ENCODE measurements around the gene ANKRD49.

The ANKRD49 gene

GRCh38 chr11:94511932-94512781 lies 18.4 kb downstream of the ANKRD49 start, which contains the start of gene C11orf97:
Gene C11orf97, plus strand, starts transcription at chr11:94512461. Its CDS starts 68 bp downstream, at chr11:94512529.
- Histone ChIP-seq H3K4me3 (ENCODE audit: low read length) (peak within 1 kb of the TSS; percentile 56), H3K27ac (ENCODE audit: low read length) (no peak within 1 kb of the TSS), H3K4me1 (ENCODE audit: insufficient read depth, low read length) (no peaks in the 10 kb centered on the region), H3K9me3 (ENCODE audit: insufficient read depth, low read depth, low read length) (no peaks in the 10 kb centered on the region), H3K27me3 (ENCODE audit: insufficient read depth, low read length) (peaks cover 33% of the 10 kb centered on the region), H3K36me3 (ENCODE audit: insufficient read depth, low read depth, low read length) (no peaks in the 10 kb centered on the region), H3K9ac (ENCODE audit: low read depth, low read length) (no peak within 1 kb of the TSS)

GRCh38 chr11:94513091-94513490 lies 19.3 kb downstream of the ANKRD49 start:
- peaks cover 33% of the 10 kb centered on the region for H3K27me3 ChIP-seq (ENCODE audit: insufficient read depth, low read length)
- no peaks in the 10 kb centered on the region for H3K4me1 ChIP-seq (ENCODE audit: insufficient read depth, low read length)
- H3K36me3 ChIP-seq (ENCODE audit: insufficient read depth, low read depth, low read length): no peaks in the 10 kb centered on the region
- no peaks in the 10 kb centered on the region for H3K9me3 ChIP-seq (ENCODE audit: insufficient read depth, low read depth, low read length)
- no peak overlapping the region for H3K9ac ChIP-seq (ENCODE audit: low read depth, low read length)
- H3K27ac ChIP-seq (ENCODE audit: low read length): no peak overlapping the region
- peak overlapping the region; percentile 56; the same call in 1 of the 2 replicates for H3K4me3 ChIP-seq (ENCODE audit: low read length)

DNA sequence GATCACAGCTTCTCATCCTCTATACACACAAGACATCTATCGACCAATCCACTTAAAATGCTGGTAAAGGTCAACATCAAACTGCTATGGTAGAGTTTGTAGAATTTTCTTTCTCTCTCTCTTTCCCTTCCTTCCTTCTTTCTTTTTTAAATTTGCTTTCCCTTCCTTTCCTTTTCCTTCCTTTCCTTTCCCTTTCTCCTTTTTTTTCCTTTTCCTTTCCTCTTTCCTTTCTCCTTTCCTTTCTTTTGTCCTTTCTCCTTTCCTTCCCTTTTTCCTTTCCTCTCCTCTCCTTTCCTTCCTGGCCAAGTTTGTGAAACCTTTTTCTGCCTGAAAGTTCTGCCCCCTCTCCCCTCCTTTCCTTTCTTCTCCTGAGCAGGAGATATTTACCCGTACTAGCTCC lies 21.6 kb downstream of the ANKRD49 start:
- H3K4me1 ChIP-seq (ENCODE audit: insufficient read depth, low read length): no peaks in the 10 kb centered on the region
- H3K36me3 ChIP-seq (ENCODE audit: insufficient read depth, low read depth, low read length): no peaks in the 10 kb centered on the region
- H3K27ac ChIP-seq (ENCODE audit: low read length): no peak overlapping the region
- H3K9ac ChIP-seq (ENCODE audit: low read depth, low read length): no peak overlapping the region
- peaks cover 33% of the 10 kb centered on the region for H3K27me3 ChIP-seq (ENCODE audit: insufficient read depth, low read length)
- H3K9me3 ChIP-seq (ENCODE audit: insufficient read depth, low read depth, low read length): no peaks in the 10 kb centered on the region
- no peak overlapping the region for H3K4me3 ChIP-seq (ENCODE audit: low read length)

- no peak overlapping the region for H3K4me3 ChIP-seq (ENCODE audit: low read length)
- peaks cover 26% of the 10 kb centered on the region for H3K27me3 ChIP-seq (ENCODE audit: insufficient read depth, low read length)
- H3K9me3 ChIP-seq (ENCODE audit: insufficient read depth, low read depth, low read length): no peaks in the 10 kb centered on the region
- H3K36me3 ChIP-seq (ENCODE audit: insufficient read depth, low read depth, low read length): no peaks in the 10 kb centered on the region
- no peak overlapping the region for H3K27ac ChIP-seq (ENCODE audit: low read length)
- no peaks in the 10 kb centered on the region for H3K4me1 ChIP-seq (ENCODE audit: insufficient read depth, low read length)
- H3K9ac ChIP-seq (ENCODE audit: low read depth, low read length): no peak overlapping the region
These were observed 22.9 kb downstream of the ANKRD49 start for GRCh38 chr11:94516725-94517124.

GRCh38 chr11:94518300-94518699 lies 24.5 kb downstream of the ANKRD49 start:
- H3K9me3 ChIP-seq (ENCODE audit: insufficient read depth, low read depth, low read length): no peaks in the 10 kb centered on the region
- H3K4me3 ChIP-seq (ENCODE audit: low read length): no peak overlapping the region
- H3K27ac ChIP-seq (ENCODE audit: low read length): no peak overlapping the region
- no peaks in the 10 kb centered on the region for H3K4me1 ChIP-seq (ENCODE audit: insufficient read depth, low read length)
- H3K27me3 ChIP-seq (ENCODE audit: insufficient read depth, low read length): peaks cover 11% of the 10 kb centered on the region
- H3K36me3 ChIP-seq (ENCODE audit: insufficient read depth, low read depth, low read length): no peaks in the 10 kb centered on the region
- H3K9ac ChIP-seq (ENCODE audit: low read depth, low read length): no peak overlapping the region

- Histone ChIP-seq H3K27me3 (ENCODE audit: insufficient read depth, low read length) (no peaks in the 10 kb centered on the region; the same call in 1 of the 2 replicates), H3K9ac (ENCODE audit: low read depth, low read length) (no peak overlapping the region), H3K27ac (ENCODE audit: low read length) (no peak overlapping the region), H3K9me3 (ENCODE audit: insufficient read depth, low read depth, low read length) (no peaks in the 10 kb centered on the region), H3K4me3 (ENCODE audit: low read length) (no peak overlapping the region), H3K36me3 (ENCODE audit: insufficient read depth, low read depth, low read length) (no peaks in the 10 kb centered on the region), H3K4me1 (ENCODE audit: insufficient read depth, low read length) (no peaks in the 10 kb centered on the region)
These were observed 25.8 kb downstream of the ANKRD49 start for GRCh38 chr11:94519478-94520084.

GRCh38 chr11:94521684-94522083 lies 27.9 kb downstream of the ANKRD49 start:
- Histone ChIP-seq H3K4me3 (ENCODE audit: low read length) (no peak overlapping the region), H3K9me3 (ENCODE audit: insufficient read depth, low read depth, low read length) (no peaks in the 10 kb centered on the region), H3K4me1 (ENCODE audit: insufficient read depth, low read length) (no peaks in the 10 kb centered on the region), H3K27ac (ENCODE audit: low read length) (no peak overlapping the region), H3K27me3 (ENCODE audit: insufficient read depth, low read length) (no peaks in the 10 kb centered on the region), H3K9ac (ENCODE audit: low read depth, low read length) (no peak overlapping the region), H3K36me3 (ENCODE audit: insufficient read depth, low read depth, low read length) (no peaks in the 10 kb centered on the region)

- no peak overlapping the region for H3K27ac ChIP-seq (ENCODE audit: low read length)
- H3K36me3 ChIP-seq (ENCODE audit: insufficient read depth, low read depth, low read length): no peaks in the 10 kb centered on the region
- H3K4me1 ChIP-seq (ENCODE audit: insufficient read depth, low read length): no peaks in the 10 kb centered on the region
- H3K9ac ChIP-seq (ENCODE audit: low read depth, low read length): no peak overlapping the region
- no peak overlapping the region for H3K4me3 ChIP-seq (ENCODE audit: low read length)
- no peaks in the 10 kb centered on the region for H3K9me3 ChIP-seq (ENCODE audit: insufficient read depth, low read depth, low read length)
- H3K27me3 ChIP-seq (ENCODE audit: insufficient read depth, low read length): no peaks in the 10 kb centered on the region
These were observed 30.6 kb downstream of the ANKRD49 start for GRCh38 chr11:94524341-94524740.

GRCh38 chr11:94525546-94526324 lies 32.0 kb downstream of the ANKRD49 start:
- Histone ChIP-seq H3K4me1 (ENCODE audit: insufficient read depth, low read length) (no peaks in the 10 kb centered on the region), H3K4me3 (ENCODE audit: low read length) (no peak overlapping the region), H3K27me3 (ENCODE audit: insufficient read depth, low read length) (no peaks in the 10 kb centered on the region), H3K27ac (ENCODE audit: low read length) (no peak overlapping the region), H3K9ac (ENCODE audit: low read depth, low read length) (no peak overlapping the region), H3K9me3 (ENCODE audit: insufficient read depth, low read depth, low read length) (no peaks in the 10 kb centered on the region), H3K36me3 (ENCODE audit: insufficient read depth, low read depth, low read length) (no peaks in the 10 kb centered on the region)

DNA sequence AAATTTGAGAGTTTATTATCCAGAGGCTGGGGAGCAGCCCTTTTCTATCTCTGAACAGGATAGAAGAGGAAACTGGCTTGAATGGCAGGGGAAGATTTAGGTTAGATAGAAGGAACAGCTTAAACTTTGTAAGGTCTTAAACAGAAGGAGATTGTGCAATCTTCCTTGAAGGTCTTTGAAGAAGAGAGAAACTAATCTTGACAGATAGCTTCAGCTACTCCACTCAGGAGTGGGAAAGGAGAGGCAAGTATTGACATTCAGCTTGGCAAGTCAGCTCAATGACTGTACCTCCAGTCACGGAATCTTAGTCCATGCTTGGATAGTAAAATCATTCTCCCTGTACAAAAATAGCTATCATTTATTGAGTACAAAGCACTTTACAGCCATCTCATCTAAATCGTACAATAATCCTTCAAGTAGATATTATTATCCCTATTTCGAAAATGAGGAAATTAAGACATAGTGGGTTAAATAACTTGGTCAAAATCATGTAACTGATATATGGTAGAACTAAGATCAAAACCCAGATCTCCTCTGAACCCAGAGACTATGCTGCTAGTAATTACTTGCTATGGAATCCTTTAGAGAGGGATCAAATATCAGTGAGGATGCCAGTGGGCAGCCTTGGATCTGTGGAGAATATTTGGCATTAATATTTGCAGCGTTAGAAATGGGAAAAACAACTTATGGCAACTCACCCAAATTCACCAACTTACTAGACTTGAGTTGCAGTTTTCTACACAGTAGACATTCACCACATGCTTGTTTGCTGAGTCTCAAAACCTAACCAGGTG lies 33.1 kb downstream of the ANKRD49 start:
- Histone ChIP-seq H3K9ac (ENCODE audit: low read depth, low read length) (no peak overlapping the region), H3K4me1 (ENCODE audit: insufficient read depth, low read length) (no peaks in the 10 kb centered on the region), H3K27ac (ENCODE audit: low read length) (no peak overlapping the region), H3K36me3 (ENCODE audit: insufficient read depth, low read depth, low read length) (no peaks in the 10 kb centered on the region), H3K9me3 (ENCODE audit: insufficient read depth, low read depth, low read length) (no peaks in the 10 kb centered on the region), H3K27me3 (ENCODE audit: insufficient read depth, low read length) (no peaks in the 10 kb centered on the region), H3K4me3 (ENCODE audit: low read length) (no peak overlapping the region)

DNA sequence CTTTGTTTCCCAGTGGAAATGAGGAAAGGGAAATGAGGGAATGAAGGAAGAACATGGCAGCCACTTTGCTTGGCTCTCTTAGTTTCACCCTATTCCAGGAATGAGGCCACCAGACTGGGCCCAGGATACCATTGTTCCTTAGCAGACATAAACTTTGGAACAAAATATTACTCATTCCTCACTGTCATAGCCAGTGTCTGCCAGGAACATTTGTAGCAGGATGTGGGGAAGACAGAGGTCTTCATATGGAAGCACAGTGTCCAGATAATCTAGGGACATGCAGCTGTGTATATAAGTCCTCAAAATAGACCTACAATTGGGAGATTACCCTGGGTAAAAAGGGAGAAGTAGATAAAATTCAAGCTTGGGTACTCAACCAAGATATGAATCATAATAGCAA lies 34.8 kb downstream of the ANKRD49 start:
- H3K4me3 ChIP-seq (ENCODE audit: low read length): no peak overlapping the region
- no peaks in the 10 kb centered on the region for H3K27me3 ChIP-seq (ENCODE audit: insufficient read depth, low read length)
- no peaks in the 10 kb centered on the region for H3K36me3 ChIP-seq (ENCODE audit: insufficient read depth, low read depth, low read length)
- no peak overlapping the region for H3K9ac ChIP-seq (ENCODE audit: low read depth, low read length)
- no peaks in the 10 kb centered on the region for H3K4me1 ChIP-seq (ENCODE audit: insufficient read depth, low read length)
- H3K9me3 ChIP-seq (ENCODE audit: insufficient read depth, low read depth, low read length): no peaks in the 10 kb centered on the region
- no peak overlapping the region for H3K27ac ChIP-seq (ENCODE audit: low read length)
